Gastrocnemius medialis (tissue), 4 donors: ENCODE data around the gene HSPA2.

ENCODE experiments used
- CTCF ChIP-seq, 5 experiments: fragments of 450-650 bp in 3 of 5; fragments of 200-600 bp in 2 of 5; sonication (generic) in 2 of 5; IDR thresholded peaks in 4 of 5; conservative IDR thresholded peaks in 1 of 5; 1 replicate in 4 of 5; 2 replicates in 1 of 5; pipeline ENCODE4 v1.5.1; 2016 to 2019; ENCODE audit warnings: antibody characterized with exemption in 5 of 5, mild to moderate bottlenecking in 3 of 5, moderate library complexity in 3 of 5
- POLR2A ChIP-seq, 2 donors: fragments of 450-650 bp; IDR thresholded peaks; one replicate each; pipeline ENCODE4 v1.6.1; 2017; ENCODE audit warnings: antibody characterized with exemption in 2 of 2, mild to moderate bottlenecking in 2 of 2, moderate library complexity in 2 of 2

- TF ChIP-seq POLR2A (IDR thresholded peaks at IDR 0.05) (no peak), CTCF (IDR thresholded peaks at IDR 0.05 in 4 of 5, conservative IDR thresholded peaks at IDR 0.05 in 1 of 5) (no peak)
Measured at GRCh38 chr14:64566651-64567122, 26.1 kb downstream of the HSPA2 start.
